Measurements from ENCODE around the gene PLAC9.

Gene PLAC9

GRCh38 chr10:80100861-80101695, 31.5 kb upstream of the PLAC9 start:
- Histone ChIP-seq H3K36me3 (no peaks in the 10 kb centered on the region), H3K4me1 (ENCODE audit: control insufficient read depth in 1 of 2, insufficient read depth in 1 of 2, low read depth in 1 of 2, low read length in 1 of 2) (no peaks in the 10 kb centered on the region), H3K27me3 (no peaks in the 10 kb centered on the region), H3K9me3 (no peaks in the 10 kb centered on the region), H3K27ac (no peak overlapping the region), H3K4me3 (ENCODE audit: low read depth in 1 of 2, low read length in 1 of 2) (no peak overlapping the region)
- TF ChIP-seq CTCF (IDR thresholded peaks at IDR 0.05), result no peak

GRCh38 chr10:80104066-80104926, 28.2 kb upstream of the PLAC9 start:
- no peaks in the 10 kb centered on the region for H3K27me3 ChIP-seq
- H3K4me3 ChIP-seq (ENCODE audit: low read depth in 1 of 2, low read length in 1 of 2), result no peak overlapping the region
- no peaks in the 10 kb centered on the region for H3K4me1 ChIP-seq (ENCODE audit: control insufficient read depth in 1 of 2, insufficient read depth in 1 of 2, low read depth in 1 of 2, low read length in 1 of 2)
- no peak overlapping the region for H3K27ac ChIP-seq
- H3K9me3 ChIP-seq, result no peaks in the 10 kb centered on the region
- no peak for TF ChIP-seq CTCF (IDR thresholded peaks at IDR 0.05)
- no peaks in the 10 kb centered on the region for H3K36me3 ChIP-seq

- Histone ChIP-seq H3K36me3 (no peaks in the 10 kb centered on the region), H3K27me3 (no peaks in the 10 kb centered on the region), H3K4me3 (ENCODE audit: low read depth in 1 of 2, low read length in 1 of 2) (no peak overlapping the region), H3K9me3 (no peaks in the 10 kb centered on the region), H3K4me1 (ENCODE audit: control insufficient read depth in 1 of 2, insufficient read depth in 1 of 2, low read depth in 1 of 2, low read length in 1 of 2) (no peaks in the 10 kb centered on the region), H3K27ac (no peak overlapping the region)
- no peak for TF ChIP-seq CTCF (IDR thresholded peaks at IDR 0.05)
These were observed 23.8 kb upstream of the PLAC9 start for GRCh38 chr10:80108576-80109239.

GRCh38 chr10:80110986-80111385, 21.5 kb upstream of the PLAC9 start:
- H3K4me3 ChIP-seq (ENCODE audit: low read depth in 1 of 2, low read length in 1 of 2), result no peak overlapping the region
- H3K36me3 ChIP-seq, result no peaks in the 10 kb centered on the region
- no peaks in the 10 kb centered on the region for H3K4me1 ChIP-seq (ENCODE audit: control insufficient read depth in 1 of 2, insufficient read depth in 1 of 2, low read depth in 1 of 2, low read length in 1 of 2)
- no peak overlapping the region for H3K27ac ChIP-seq
- H3K9me3 ChIP-seq, result no peaks in the 10 kb centered on the region
- no peak for TF ChIP-seq CTCF (IDR thresholded peaks at IDR 0.05)
- H3K27me3 ChIP-seq, result no peaks in the 10 kb centered on the region

GRCh38 chr10:80118669-80119068, 13.9 kb upstream of the PLAC9 start:
- H3K27me3 ChIP-seq, result no peaks in the 10 kb centered on the region
- H3K4me1 ChIP-seq (ENCODE audit: control insufficient read depth in 1 of 2, insufficient read depth in 1 of 2, low read depth in 1 of 2, low read length in 1 of 2), result no peaks in the 10 kb centered on the region
- no peak for TF ChIP-seq CTCF (IDR thresholded peaks at IDR 0.05)
- H3K27ac ChIP-seq, result no peak overlapping the region
- H3K9me3 ChIP-seq, result no peaks in the 10 kb centered on the region
- H3K36me3 ChIP-seq, result no peaks in the 10 kb centered on the region
- no peak overlapping the region for H3K4me3 ChIP-seq (ENCODE audit: low read depth in 1 of 2, low read length in 1 of 2)

Measured in neutrophil (primary cell).